IMR-90 (cell line): ENCODE results near the gene CYP4F3.

Experiments used
- BHLHE40 ChIP-seq: fragments of 150-350 bp; IDR thresholded peaks from 2 replicates; pipeline ENCODE4 v1.6.1; 2016; ENCODE audit warnings: mild to moderate bottlenecking, low read depth, low read length
- MAZ ChIP-seq: IDR thresholded peaks from 2 replicates; pipeline ENCODE4 v1.6.1; 2012; ENCODE audit warnings: low read depth, mild to moderate bottlenecking, low read length, improper control_type of control experiment, moderate library complexity, borderline replicate concordance
- MXI1 ChIP-seq: IDR thresholded peaks from 2 replicates; pipeline ENCODE4 v1.6.1; 2012; ENCODE audit warnings: low read depth, mild to moderate bottlenecking, low read length, moderate library complexity, borderline replicate concordance
- NFE2L2 ChIP-seq: fragments of 150-350 bp; IDR thresholded peaks from 2 replicates; pipeline ENCODE4 v1.6.1; 2016; ENCODE audit warnings: low read depth, mild to moderate bottlenecking, low read length
- POLR2A ChIP-seq: IDR thresholded peaks from 2 replicates; pipeline ENCODE4 v1.6.1; 2012; ENCODE audit warnings: mild to moderate bottlenecking, low read depth, low read length
- RAD21 ChIP-seq: IDR thresholded peaks from 2 replicates; pipeline ENCODE4 v1.6.1; 2012; ENCODE audit warnings: low read length, improper control_type of control experiment
- SMC3 ChIP-seq: fragments of 150-350 bp; IDR thresholded peaks from 2 replicates; pipeline ENCODE4 v1.6.1; 2016; ENCODE audit warnings: low read depth, mild to moderate bottlenecking, antibody characterized with exemption, low read length, moderate library complexity
- TF ChIP-seq, protein P1 (sequence below): conservative IDR thresholded peaks from 2 replicates; pipeline ENCODE4 v1.5.1; 2012; ENCODE audit warnings: mild to moderate bottlenecking, low read depth, low read length, improper control_type of control experiment

DNA sequence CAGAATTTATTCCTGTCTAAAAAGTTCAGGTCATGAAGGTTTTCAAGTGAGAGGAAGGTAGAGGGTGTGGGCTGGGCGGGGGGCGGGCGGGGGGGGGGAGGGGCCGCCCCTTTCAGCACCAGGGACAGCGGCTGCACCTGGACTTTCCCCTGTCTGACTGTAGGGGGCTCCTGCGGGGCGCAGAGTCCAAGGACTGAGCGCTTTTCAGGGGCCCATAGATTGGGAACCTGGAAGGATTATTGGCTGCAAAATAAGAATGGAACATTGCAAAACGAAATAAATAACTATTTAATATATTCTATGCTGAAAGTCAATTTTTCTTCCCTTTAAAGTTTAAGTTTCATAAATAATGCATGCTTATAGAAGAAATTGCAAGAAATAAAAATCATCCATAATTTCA is 8.9 kb upstream of the CYP4F3 start:
- no peak for TF ChIP-seq POLR2A
- TF ChIP-seq, protein P1, sequence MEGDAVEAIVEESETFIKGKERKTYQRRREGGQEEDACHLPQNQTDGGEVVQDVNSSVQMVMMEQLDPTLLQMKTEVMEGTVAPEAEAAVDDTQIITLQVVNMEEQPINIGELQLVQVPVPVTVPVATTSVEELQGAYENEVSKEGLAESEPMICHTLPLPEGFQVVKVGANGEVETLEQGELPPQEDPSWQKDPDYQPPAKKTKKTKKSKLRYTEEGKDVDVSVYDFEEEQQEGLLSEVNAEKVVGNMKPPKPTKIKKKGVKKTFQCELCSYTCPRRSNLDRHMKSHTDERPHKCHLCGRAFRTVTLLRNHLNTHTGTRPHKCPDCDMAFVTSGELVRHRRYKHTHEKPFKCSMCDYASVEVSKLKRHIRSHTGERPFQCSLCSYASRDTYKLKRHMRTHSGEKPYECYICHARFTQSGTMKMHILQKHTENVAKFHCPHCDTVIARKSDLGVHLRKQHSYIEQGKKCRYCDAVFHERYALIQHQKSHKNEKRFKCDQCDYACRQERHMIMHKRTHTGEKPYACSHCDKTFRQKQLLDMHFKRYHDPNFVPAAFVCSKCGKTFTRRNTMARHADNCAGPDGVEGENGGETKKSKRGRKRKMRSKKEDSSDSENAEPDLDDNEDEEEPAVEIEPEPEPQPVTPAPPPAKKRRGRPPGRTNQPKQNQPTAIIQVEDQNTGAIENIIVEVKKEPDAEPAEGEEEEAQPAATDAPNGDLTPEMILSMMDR = peak; percentile 19; the same call in 1 of the 2 replicates
- TF ChIP-seq RAD21 = no peak
- TF ChIP-seq MAZ = no peak
- TF ChIP-seq SMC3 = no peak
- TF ChIP-seq MXI1 = no peak
- TF ChIP-seq BHLHE40 = no peak
- TF ChIP-seq NFE2L2 = no peak
